ENCODE measurements around the gene DDX50.

GRCh38 chr10:68982389-68982788 is 81.3 kb downstream of the DDX50 start:
- TF ChIP-seq POLR2A (IDR thresholded peaks at IDR 0.05) (no peak), CTCF (IDR thresholded peaks at IDR 0.05) (no peak)
